HG03039 (cell line): Measurements from ENCODE around the gene GAL3ST1.

ENCODE experiments used
- ATAC-seq: cut with Tn5 transposase; IDR thresholded peaks from one replicate; pipeline ENCODE4 v1.9.1; 2021; ENCODE audit warnings: mild to moderate bottlenecking, moderate library complexity; ENCODE audit not compliant: unreplicated experiment

The GAL3ST1 gene

DNA sequence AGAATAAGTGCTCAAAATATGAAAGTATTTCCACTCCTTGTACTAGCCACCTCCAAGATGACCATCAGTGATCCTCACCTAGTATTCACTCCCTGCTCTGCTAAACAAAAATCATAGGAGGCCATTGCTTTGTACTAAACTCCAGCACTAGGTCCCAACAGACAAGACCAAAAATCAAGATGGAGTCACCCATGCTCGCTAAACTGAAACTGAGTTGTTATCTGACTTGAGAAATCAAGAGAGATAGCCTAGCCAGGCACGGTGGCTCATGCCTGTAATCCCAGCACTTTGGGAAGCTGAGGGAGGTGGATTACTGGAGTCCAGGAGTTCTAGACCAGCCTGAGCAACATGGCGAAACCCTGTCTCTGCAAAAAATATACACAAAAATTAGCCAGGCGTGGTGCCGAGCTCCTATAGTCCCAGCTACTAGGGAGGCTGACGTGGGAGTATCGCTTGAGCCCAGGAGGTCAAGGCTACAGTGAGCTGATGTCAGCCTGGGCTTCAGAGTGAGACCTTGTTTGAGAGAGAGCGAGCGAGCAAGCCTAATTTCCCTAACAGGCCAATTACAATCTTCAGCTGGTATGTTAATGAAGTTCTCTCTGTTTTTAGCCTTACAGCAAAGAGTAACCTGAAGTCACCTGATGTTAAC lies 37.3 kb downstream of the GAL3ST1 start:
- ATAC-seq, result no peak

DNA sequence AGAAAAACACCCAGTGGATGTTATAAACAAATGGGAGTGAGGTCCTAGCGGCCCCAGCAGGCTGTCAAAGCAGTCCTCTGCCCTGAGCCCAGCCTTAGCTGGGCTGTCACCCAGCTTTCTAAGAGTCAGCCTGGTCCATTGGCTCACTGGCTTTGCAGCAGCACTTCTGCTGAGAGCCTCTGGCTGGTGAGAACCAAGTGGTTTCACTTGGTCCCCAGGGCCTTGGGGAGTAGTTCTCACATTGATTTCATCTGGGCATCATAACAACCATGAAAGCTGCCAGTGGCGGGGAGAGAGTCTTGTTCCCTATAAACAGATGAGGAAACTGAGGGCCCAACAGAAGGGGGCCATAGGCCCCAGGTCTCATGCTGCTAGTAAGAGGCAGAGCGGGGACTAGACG lies 39.3 kb downstream of the GAL3ST1 start:
- ATAC-seq, result no peak

DNA sequence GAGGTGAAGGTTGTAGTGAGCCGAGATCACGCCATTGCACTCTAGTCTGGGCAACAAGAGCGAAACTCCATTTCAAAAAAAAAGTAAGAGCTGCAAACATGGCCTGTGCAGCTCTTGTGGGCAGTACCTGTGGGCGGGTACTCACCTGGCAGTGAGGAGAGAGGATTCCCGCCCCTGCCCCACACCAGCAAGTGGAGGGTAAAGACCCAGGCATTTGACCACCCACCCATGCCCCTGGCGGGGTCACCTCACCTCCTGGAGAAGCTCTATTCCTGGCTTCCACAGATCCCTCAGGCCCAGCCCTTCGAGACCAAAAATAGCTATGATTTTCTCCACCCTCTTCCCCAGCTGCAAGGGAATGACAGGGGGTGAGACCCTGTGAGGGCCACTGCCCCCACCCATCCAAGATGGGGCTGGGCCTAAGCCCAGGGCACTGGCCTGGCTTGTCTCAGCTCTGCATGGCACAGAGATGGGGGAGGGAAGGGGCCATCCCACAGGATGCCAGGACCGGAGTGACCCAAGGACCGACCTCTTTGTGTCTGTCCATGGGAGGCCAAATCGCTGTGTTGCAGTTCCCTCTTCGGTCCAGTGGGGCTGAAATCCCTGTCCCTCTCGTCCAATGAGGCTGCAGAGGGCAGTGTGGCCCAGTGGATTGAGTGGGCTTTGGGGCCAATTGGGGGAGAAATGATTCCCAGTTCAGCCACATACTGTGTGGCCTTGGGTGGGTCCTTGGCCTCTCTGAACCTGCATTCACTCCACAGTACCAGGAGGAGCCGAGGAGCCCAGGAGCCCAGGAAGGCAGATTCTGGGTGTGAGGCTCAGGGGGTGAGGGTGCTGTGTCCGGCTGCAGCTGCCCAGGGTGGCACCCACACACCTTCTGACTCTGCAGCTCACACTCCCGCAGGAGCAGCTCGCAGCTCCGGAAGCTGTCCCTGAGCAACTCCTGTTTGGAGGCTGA lies 42.5 kb downstream of the GAL3ST1 start:
- no peak for ATAC-seq

DNA sequence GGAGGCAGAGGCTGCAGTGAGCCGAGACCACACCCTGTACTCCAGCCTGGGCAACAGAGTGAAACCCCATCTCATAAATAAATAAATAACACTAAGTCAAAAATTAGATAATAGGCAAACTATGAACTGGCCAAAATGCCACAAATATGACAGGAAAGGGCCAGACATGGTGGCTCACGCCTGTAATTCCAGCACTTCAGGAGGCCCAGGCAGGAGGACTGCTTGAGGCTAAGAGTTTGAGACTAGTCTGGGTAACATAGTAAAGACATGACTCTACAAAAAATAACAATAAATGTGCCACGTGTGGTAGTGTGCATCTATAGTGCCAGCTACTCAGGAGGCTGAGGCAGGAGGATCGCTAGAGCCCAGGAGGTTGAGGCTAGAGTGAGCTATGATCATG lies 47.8 kb downstream of the GAL3ST1 start:
- ATAC-seq, result no peak

DNA sequence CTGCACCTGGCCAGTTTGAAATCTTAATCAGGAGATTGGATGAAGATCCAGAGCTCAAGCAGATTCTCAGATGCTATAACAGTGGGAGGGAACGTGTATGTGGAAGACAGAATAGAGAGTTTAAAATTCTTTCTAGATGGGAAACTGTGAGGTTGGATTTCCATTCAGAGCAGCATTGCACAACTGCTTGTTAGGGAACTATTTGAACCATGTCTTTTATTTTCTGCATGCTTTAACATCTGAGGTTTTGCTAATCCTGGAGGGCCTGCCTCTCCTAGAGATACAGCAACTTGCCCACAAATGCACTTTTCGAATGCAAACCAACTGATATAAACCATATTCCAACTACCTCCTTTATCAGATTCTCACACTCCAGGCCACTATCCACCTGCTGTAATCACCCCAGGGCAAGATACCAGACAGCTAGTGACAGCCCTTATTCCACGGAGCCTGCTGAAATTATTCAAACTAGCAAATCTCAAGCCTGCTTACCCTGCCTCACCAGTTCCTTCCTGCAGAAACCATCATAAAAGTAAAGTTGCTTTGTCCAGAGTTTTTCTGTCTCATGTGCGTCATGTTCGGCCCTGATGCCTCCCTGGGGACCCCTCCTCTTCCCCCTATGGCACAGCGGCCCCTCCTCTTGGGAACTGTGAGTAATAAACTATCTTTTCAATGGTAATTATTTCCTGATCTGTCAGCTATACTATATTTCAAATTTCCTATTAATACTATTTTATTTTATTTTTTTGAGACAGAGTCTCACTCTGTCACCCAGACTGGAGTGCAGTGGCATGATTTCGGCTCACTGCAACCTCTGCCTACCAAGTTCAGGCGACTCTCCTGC lies 50.6 kb downstream of the GAL3ST1 start:
- no peak for ATAC-seq

DNA sequence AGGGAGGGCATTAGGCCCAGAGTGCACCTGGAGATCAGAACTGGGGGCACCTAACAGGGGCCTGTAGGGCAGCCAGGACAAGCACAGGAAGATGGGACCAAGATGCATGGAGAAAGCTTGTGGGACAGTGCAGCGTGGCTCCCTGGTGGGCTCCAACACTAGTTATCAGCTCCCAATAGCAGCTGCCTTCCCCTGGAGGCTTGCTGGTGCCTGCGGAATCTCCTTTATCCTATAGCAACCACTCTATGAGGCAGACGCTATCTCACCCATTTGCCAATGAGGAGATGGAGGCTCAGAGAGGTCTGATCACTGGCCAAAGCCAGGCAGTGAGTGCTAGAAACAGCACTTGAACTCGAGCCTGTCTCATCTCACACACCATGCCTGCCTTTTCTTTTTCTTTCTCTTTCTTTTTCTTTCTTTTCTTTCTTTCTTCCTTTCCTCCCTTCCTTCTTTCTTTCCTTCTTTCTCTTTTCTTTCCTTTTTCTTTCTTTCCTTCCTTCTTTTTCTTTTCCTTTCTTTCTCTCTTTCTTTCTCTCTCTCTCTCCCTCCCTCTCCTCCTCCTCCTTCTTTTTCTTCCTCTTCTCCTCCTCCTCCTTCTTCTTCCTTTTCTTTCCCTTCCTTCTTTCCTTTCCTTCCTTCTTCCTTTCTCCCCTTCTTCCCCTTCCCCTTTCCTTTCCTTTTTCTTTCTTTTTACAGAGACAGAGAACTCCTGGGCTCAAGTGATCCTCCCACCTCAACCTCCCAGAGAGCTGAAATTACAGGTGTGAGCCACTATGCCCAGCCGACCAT lies 52.9 kb downstream of the GAL3ST1 start:
- no peak for ATAC-seq

DNA sequence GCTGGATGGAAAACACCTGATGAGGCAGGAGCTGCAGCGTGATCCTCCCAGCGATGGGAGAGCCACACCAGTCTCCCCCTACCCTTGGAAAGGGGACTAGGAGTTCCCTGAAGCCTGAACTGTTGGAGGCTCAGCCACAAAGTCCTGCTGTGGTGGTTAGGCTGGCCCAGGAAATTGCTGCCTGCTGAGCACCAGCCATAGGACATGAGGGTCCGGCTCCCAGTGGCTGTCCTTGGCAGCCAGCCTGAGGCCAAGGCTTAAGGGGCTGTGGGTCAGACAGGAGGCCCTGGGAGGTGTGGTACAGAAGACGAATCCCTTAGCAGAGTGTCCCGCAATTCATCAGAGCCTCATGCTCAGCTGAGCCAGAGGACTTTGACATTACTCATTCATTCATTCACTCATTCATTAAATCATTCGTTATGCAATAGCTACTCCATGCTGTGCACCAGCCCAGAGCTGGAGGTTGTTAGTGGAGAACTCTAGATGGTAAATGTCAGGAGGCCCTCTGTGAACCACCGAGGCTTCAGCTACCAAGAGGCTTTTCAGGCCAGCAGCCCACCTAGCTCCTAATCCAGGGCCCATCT lies 54.5 kb downstream of the GAL3ST1 start:
- ATAC-seq, result no peak

DNA sequence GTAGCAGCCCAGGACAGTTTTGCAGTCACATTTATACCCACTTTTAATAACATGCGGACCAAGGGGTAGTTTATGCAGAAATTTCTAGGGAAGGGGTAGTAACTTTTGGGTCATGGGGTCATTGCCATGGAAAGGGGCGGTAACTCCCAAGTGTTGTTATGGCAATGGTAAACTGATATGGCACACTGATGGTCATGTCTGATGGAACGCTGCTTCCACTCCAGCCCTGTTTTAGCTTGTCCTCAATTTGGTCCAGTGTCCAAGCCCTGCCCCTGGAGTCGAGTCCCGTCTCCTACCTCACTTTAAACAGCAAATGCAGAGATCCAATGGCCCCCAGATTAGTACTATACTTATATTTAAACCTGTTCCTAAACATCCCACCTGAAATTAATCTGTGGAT lies 57.7 kb downstream of the GAL3ST1 start:
- ATAC-seq, result no peak

DNA sequence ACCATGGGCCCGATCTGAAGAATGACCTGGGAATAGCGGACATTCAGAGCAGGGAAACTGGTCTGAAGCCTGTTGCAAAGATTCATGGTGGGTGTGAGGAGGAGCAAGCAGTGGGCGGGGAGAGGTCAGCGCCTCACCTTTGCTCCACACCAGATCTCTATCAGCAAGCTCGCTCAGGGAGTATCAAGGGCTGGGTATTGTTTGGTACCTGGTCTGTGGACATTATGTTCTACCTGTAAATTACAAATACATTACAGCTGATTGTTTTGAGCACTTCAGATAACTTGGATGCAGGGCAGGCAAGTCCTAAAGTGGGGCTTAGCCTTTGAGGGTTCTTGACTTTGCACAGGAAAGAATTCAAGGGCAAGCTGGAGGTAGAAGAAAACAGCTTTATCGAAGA lies 58.2 kb downstream of the GAL3ST1 start:
- ATAC-seq, result no peak

DNA sequence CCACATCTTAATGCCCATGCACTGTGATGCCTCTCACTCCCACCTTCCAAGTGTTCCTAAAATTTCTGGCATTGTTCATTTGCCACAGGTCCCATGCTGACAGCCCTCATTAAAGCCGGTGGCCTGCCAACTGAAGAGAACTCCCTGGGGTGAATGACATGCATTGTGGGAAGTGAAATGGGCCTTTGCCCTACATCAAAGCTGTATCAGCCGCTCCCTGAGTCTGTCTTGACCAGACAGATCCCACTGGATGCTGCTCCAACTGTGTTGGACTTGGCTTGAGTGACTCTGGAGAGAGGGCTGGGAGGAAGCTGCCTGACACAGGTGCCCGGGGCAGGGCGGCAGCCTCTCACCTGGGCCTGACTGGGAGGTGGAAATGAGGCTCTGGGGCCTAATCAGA lies 60.2 kb downstream of the GAL3ST1 start:
- ATAC-seq, result no peak

DNA sequence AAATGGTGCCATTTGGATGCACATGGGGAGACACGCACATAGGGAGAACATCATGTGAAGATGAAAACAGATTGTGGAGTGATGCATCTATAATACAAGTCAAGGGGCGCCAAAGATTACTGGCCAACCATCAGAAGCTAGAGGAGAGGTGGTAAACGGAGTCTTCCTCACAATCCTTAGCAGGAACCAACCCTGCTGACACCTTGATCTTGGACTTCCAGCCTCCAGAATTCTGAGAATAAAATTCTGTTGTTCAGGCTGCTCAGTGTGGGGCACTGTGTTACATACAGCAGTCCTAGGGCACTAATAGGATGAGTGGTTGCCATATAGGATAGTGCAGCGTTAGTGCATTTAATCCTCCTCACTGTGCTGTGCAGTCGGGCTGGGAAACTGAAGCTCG lies 61.0 kb downstream of the GAL3ST1 start:
- ATAC-seq, result no peak

DNA sequence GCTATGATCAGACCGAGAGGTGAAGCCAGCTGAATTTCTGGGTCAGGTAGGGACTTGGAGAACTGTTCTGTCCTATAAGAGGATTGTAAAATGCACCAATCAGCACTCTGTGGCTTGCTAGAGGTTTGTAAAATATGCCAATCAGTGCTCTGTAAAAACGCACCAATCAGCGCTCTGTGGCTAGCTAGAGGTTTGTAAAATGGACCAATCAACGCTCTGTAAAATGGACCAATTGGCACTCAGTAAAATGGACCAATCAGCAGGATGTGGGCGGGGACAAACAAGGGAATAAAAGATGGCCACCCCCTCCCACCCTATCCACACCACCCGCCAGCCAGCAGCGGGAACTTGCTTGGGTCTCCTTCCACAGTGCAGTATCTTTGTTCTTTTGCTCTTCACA lies 62.6 kb downstream of the GAL3ST1 start:
- no peak for ATAC-seq

DNA sequence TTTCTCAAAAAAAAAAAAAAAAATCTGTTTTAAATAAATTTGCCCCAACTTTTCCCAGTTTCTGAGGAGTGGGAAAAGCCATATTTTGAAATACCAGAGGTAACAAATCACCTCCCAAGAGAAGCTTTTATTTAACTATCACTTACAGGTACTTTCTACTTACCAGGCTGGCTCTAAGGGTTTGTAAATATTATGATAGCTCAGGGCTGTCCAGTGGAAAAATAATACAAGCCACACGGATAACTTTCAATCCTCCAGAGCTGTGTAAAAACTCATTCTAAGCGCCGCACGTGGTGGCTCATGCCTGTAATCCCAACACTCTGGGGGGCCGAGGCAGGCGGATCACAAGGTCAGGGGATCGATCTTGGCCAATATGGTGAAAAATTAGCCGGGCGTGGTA lies 63.4 kb downstream of the GAL3ST1 start:
- ATAC-seq, result no peak

DNA sequence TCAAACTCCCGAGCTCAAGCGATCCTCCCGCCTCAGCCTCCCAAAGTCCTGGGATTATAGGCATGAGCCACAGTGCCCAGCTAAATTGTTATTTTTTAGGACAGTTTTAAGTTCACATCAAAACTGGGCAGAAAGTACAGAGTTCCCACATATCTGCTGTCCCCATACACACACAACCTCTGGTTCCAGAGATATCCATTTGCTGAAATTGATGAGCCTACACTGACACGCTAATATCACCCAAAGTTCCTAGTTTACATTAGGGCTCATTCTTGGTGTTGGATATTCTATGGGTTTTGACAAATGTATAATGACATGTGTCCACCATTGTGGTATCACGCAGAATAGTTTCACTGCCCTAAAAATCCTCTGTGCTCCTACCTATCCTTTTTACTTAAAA lies 66.2 kb downstream of the GAL3ST1 start:
- ATAC-seq, result no peak

DNA sequence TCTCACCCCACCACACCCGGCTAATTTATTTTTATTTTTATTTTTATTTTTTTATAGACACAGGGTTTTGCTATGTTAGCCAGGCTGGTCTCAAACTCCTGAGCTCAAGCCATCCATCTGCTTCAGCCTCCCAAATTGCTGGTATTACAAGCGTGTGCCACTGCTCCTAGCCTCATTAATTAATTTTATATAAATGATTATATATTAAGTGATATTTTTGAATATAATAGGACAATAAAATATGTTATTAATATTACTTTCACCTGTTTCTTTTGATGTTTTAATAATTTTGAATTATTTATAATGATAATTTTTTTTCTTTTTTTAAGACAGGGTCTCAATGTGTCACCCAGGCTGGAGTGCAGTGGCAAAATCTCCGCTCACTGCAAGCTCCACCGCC lies 66.8 kb downstream of the GAL3ST1 start:
- no peak for ATAC-seq

DNA sequence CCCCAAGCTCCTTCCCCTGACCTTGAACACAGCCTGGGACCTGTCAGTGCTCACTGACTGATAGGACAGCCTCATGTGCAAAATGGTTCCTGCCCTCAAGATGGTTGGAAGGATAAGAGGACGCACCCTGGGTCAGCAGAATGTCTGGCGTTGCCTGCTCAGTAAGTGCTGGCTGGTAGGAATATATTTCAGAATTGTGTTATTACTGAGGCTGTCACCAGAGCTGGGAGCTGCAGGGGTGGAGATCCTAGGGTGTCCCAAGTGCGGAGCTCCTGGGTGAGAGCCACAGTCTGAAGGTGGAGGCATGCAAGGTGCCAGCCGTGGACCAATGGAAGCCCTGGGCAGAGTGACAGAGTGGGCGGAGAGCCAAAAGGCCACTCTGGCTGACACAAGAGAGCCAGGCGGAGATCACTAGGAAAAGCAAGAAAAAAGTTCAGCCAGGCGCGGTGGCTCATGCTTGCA lies 67.9 kb downstream of the GAL3ST1 start:
- ATAC-seq, result no peak
